NCI-H128 (cell line): ENCODE data around the gene DRG1.
"Not testable (repeated sequence)": the region's sequence is repeated elsewhere in the genome, so short reads cannot be mapped to it uniquely, and the experiment has no call there.

ENCODE experiments used
- DNase-seq: peaks from one replicate; lab custom pipeline; 2025; ENCODE audit not compliant: unreplicated experiment; lab: John Stamatoyannopoulos, UW

The DRG1 gene, protein sequence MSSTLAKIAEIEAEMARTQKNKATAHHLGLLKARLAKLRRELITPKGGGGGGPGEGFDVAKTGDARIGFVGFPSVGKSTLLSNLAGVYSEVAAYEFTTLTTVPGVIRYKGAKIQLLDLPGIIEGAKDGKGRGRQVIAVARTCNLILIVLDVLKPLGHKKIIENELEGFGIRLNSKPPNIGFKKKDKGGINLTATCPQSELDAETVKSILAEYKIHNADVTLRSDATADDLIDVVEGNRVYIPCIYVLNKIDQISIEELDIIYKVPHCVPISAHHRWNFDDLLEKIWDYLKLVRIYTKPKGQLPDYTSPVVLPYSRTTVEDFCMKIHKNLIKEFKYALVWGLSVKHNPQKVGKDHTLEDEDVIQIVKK

DNA sequence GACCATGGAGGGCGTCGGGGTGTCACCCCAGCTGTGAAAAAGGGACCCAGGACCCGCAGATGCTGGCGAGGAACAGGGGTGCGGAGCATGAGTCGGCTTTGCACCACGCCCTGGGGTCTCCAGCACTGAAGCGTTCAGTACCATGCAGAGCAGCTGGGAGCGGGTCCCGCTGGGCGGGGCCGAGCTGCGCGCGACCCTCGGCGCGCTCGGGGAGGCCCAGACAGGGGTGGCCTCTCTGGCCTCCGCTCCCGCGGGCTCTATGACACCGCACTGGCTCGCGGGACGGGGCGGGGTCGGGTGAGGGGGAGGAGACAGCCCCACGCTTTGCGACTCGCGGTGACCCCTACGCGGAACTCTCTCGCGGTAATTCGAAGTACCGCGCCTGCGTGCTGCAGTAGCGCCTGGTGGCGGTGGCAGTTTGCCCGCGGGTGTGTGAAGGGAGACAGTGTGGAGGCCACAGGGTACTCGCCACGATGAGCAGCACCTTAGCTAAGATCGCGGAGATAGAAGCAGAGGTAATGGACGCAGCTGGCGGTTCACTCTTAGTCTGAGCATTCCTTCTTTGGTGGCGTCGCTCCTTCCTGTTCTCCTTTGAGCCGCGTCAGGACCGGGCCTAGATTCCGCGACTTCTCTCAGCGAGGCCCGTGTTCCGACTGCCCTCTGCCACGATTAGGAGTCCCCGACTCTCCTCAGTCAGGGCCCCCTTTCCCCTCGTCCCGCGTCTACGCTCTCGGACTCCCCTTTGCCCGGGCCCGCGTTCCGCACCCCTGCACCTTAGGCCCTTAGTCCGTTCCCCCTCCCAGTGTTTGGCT is at the start of gene DRG1:
DRG1 (plus strand) TSS at position 394 of the 812 bp plus-strand sequence; CDS start at position 474, 80 bp downstream.
- DNase-seq: peak; percentile 83

DNA sequence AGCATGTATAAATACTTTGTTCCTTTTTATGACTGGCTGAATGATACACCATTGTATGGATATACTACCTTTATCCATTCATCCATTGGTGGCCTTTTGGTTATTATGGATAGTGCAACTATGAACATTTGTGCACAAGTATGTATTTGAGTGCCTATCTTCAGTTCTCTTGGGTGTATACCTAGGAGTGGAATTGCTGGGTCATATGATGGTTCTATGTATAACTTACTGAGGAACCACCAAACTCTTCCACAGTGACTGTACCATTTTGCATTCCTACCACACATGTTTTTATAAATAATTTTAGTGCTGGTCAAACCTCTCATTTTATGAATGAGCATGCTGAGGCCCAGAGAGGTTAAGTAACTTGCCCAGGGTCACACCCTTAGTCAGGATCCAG is 49.4 kb upstream of the DRG1 start:
- DNase-seq: no peak

DNA sequence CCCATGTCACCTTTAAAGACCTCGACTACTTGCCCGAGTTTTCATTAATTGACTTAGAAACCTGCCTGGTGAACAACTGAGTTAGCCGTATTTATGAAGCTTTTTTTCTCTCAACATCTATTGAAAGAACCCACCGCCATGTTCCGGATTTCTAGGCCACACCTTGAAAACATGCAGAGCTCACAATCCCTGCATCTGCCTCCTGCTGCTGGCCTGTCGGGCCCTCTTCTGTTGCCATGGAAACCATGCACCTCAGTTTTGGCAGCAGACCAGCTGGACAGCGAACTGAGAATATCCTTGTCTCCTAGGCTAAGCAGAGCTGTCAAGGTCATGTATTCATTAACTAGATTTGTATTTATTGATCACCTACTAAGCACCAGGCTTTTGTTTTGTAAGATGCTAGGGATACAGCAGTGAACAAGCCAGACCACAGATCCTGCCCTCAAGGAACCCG is 49.0 kb upstream of the DRG1 start:
- peak; percentile 2 for DNase-seq

DNA sequence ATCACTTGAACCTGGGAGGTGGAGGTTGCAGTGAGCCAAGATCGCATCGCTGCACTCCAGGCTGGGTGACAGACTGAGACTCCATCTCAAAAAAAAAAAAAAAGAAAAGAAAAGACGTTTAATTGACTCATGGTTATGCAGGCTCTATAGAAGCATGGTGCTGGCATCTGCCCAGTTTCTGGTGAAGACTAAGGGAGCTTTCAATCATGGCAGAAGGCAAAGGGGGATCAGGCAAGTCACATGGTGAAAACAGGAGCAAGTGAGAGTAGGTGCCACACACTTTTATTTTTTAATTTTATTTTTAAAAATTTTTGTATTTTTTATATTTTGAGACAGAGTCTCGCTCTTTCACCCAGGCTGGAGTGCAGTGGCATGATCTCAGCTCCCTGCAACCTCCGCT is 44.9 kb upstream of the DRG1 start:
- no peak for DNase-seq

DNA sequence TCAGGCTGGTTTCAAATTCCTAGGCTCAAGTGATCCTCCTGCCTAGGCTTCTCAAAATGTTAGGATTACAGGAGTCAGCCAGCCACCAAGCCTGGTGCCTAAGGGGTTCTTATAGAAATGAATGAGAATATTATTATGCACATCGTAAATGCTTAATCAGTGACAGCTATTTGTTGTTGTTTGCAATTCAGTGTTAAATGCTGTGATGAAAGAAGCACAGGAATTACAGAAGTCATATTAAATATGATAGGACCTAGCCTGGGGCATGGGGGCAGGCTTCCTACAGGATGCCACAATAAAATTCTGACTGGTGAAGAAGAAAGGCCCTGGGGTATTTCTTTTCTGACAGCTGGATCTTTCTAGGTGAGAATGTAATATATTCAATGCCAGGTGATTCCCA is 39.4 kb upstream of the DRG1 start:
- DNase-seq: no peak

DNA sequence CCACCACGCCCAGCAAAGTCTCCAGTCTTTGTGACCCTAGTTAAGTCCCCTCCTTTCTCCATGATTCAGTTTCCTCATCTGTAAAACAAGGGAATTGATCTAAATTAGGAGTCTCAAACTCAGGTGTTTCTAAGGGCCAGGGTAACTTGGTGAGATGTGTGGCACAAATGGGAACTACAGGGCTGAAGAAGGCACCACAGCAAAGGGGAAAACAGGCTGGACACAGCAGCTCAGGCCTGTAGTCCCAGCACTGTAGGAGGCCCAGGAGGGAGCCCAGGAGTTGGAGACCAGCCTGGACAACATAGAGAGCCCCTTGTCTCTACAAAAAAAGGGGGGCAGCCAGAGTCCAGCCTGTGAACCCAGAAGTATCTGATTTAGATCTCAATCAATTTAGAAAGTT is 37.7 kb upstream of the DRG1 start:
- no peak for DNase-seq

DNA sequence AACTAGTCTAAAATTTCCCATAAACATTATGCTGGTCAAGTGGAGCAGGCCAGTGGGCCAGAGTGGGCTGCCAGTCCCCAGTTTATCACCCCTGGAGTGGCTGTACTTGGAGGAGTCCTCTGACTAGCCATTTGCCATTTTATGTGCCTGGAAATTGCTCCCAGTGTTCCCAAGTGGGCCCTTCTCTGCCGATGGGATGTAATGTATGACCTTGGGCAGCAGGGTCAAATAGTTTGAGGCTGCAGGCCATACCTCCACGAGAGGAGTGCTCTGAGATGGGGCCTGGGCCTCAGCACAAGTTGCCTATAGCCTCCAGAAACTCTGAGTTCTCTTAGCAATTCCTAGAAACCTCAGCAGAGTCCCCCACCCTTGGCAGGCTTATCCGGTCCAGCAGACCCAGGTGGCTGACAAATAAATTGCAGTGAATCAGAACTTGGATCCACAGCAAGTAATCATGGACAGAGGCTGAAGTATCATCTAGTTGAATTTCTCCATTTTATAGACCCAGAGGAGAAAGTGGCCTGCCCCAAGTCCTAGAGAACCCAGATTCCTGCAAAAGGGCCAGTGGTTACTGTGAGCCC is 35.4 kb upstream of the DRG1 start:
- no peak for DNase-seq

DNA sequence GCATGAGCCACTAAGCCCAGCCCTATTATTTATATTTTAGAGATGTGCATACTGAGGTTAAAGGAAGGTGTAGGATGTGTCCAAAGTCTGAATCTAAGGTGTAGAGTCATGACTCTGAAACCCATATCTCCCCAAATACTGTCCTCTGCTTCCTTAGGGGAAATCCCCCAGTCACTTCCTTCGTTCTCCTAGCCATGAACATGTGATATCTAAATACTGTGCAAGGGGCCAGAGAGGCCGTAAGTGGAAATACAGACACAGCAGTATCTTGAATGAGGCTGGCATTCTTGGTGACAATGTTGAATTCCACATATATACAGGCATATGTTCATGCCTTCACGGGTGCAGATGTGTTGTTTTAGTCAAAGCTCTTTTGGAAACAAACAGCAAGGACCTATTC is 32.0 kb upstream of the DRG1 start:
- DNase-seq: no peak

DNA sequence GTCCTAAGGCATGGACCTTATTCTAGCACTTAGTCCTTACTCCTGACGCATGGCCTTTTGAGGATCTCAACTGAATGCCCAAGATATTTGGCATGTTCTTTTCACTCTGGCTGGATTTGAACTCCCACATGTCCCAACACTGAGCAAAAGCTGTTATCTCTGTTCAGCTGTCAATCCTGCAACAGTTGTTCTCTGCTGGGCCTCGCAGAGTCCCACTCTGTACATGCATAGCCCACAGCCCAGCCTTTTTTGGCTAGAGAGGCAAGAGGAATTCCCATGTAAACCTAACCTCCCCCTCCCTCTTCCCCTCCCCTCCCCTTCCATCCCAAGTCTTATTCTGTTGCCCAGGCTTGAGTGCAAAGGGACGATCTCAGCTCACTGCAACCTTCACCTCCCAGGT is 21.8 kb upstream of the DRG1 start:
- no peak for DNase-seq

DNA sequence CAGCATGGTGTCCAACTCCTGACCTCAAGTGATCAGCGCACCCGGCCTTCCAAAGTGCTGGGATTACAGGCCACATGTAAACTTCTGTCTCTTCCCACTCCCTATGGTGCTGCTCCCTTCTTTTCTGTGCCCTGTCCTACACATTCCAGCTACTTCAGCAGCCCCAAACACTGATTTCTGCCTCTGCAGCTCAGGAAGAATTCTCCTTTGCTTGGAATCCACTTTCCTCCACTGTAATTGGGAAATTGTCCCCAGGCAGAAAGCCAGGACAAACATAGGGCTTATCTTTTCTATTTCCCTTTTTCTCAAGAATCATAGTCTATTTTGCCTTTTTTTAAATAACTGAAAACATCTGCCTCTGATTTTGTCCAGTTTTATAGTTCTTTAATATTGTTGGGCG is 21.3 kb upstream of the DRG1 start:
- DNase-seq: no peak

DNA sequence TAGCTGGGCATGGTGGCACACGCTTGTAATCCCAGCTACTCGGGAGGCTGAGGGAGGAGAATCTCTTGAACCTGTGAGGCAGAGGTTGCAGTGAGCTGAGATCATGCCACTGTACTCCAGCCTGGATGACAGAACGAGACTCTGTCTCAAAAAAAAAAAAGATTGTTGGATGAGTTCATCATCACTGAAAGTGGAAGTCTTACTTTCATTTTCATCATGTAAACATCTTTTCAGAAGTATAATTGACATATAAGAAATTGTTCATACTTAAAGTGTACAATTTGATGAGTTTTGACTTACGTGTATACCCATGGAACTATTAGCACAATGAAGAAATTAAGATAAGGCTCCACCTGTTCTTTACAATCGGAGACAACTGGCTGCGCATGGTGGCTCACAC is 20.8 kb upstream of the DRG1 start:
- DNase-seq: not testable (repeated sequence)

DNA sequence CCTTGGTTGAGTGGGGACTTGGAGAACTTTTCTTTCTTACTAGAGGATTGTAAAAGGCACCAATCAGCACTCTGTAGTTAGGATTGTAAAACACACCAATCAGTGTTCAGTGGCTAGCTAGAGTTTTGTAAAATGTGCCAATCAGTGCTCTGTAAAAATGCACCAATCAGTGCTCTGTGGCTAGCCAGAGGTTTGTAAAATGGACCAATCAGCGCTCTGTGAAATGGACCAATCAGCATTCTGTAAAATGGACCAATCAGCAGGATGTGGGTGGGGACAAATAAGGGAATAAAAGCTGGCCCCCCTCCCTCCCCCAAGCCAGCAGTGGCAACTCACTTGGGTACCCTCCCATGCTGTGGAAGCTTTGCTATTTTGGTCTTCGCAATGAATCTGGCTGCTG is 5.5 kb upstream of the DRG1 start:
- DNase-seq: no peak

DNA sequence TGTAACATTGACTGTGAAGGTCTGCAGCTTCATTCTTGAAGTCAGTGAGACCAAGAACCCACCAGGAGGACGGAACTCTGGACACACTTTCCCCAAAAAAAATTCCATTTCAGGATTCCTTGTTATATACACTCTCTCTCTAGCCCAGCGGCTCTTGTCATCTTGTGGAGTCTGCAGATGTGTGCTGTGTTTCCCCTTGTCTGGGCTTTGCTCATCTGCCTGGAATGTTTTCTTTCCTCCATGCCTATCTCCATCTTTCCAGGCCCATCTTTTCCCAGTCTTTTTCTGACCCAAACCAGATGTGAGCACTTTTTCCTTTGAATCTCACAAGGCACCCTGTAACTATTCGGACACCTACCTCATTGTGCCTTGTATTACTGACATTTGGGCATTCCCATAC is 5.1 kb upstream of the DRG1 start:
- DNase-seq: no peak

DNA sequence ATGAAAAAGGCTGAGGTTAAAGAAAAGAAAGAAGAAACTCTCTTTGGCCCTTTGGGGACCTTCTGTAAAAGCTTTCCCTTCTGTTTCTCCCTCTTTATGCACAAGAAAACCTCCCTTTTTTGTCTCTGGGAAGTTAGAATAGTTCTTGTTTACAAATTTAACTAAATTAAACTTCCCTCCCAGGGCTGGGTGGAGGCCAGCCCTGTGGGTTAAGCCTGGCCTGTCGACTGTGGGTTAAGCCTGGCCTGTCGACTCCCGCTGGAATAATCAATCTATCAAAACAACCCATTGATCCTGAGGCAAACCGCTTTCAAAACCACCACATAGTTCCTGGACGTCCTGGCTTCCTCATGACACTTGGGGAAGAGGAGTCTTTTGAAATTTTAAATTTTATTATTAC is 1.2 kb upstream of the DRG1 start:
- no peak for DNase-seq

DNA sequence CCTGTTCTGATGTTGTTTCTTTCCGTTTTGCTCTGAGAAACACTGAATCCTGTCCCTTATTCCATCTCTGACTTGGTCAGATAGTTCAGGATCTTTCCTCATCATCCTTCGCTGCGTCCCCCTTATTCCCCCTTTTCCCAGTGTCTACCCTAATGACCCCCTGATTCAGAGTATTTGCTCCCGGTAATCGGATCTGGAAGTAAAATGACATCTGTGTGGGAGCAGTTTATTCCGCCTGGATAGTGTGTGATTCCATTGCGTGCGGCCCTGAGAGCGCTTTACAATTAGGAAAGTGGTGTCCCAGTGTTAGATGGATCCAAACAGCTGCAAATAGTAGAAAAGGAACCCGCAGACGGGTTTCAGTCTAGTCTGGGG is 606 bp downstream of the DRG1 start:
- DNase-seq: no peak

DNA sequence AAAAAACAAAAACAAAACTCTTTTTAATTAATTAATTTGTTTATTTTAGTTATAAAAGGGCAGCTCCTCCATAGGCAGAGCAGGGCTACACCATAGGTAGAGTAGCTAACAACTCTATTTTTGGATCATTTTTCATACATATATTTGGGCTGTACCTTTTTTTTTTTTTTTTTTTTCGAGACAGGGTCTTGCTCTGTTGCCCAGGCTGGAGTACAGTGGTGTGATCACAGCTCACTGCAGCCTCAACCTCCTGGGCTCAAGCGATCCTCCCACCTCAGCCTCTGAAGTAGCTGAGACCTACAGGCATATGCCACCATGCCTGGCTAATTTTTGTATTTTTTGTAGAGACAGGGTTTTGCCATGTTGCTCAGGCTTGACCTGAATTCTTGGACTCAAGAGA is 2.9 kb downstream of the DRG1 start:
- DNase-seq: not testable (repeated sequence)

DNA sequence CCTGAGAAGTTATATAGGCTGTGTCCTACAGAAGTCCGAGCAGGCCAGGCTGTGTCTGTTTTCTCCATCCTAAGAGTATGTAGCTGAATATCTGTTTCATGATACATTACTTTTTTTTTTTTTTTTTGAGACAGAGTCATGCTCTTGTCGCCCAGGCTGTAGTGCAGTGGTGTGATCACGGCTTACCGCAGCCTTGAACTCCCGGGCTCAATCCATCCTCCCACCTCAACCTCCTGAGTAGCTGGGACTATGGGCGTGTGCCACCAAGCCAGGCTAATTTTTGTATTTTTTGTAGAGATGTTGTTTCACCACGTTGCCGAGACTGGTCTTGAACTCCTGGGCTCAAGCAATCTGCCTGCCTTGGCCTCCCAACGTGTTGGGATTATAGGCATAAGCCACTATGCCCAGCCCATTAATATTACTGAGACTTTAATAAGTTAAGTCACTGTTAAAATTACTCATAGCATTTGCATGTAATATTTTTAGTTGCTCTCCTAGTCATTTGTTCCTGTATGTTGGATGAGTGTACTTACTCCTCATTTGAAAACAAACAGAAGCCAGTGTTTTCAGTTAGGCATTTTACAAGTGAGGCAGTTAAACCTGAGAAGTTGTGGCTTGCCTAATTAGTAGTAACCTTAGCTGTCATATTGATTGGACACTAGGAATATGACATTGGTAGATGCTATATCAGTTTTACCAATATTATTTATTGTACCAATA is 26.1 kb downstream of the DRG1 start:
- no peak for DNase-seq

DNA sequence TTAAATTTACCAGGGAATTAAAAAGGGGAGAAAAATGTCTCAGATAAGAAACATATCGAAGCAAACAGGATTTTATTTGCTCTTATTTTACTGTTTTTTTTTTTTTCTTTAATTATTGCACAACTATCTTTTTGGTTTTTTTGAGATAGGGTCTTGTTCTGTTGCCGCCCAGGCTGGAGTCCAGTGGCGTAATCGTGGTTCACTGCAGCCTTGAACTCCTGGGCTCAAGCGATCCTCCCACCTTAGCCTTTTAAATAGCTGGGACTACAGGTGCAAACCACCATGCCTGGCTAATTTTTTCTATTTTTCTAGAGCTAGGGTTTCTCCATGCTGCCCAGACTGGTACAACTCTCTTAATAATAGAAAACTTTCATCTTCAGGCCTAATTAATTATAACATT is 32.5 kb downstream of the DRG1 start:
- DNase-seq: no peak

DNA sequence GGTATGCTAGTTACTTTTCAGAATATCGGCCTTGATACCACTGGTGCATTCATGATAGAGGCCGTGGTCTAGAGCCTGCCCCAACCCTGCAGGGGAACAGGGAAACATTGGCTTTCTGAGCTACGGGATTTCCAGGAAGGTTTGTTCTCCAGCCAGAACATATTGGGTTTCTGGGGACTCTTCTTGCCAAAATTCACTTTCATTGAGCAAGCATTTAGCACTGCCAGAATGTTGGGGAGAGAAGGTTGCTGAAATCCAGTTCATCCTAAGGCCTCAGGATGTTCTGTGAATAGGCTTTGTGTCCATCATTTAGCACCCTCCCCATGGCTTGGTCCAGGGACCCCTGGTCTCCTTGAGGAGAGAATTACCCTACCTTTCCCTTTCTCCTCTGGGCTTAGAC is 36.7 kb downstream of the DRG1 start:
- no peak for DNase-seq

DNA sequence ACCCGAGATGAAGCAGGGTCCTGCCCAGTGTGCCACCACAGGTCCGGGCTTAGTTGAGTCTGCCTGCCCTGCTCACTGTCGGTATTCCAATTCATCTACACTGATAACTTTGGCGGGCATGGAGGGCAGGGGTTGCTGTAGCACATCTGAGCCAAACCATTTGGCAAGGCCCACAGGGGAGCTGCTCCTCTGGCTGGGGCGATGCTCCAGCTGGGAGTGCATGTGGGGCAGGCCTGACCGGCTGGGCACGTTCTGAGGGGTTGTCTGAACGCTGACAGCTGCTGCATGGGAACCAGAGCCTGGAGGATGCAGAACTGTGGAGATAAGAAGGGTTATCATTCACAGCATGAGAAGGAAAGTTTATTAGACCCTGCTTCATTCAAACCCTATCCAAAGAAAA is 40.4 kb downstream of the DRG1 start:
- DNase-seq: no peak

DNA sequence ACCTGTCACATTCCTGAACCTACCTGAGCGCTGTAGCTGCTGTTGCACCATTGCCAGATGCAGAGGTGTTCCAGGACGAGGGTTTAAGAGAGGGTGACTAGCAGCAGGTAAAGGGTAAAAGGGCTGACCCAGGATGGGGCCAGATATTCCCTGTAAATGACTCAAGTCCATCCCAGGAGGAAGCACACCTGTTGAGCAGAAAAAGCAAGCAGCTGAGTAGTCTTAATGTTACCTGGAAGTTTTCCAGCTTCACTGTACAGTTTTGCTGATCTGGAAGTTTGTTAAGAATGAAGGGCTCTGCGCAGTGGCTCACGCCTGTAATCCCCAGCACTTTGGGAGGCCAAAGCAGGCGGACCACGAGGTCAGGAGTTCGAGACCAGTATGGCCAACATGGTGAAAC is 41.3 kb downstream of the DRG1 start:
- DNase-seq: no peak
